ENCODE measurements around the gene OPN3.

The OPN3 gene

DNA sequence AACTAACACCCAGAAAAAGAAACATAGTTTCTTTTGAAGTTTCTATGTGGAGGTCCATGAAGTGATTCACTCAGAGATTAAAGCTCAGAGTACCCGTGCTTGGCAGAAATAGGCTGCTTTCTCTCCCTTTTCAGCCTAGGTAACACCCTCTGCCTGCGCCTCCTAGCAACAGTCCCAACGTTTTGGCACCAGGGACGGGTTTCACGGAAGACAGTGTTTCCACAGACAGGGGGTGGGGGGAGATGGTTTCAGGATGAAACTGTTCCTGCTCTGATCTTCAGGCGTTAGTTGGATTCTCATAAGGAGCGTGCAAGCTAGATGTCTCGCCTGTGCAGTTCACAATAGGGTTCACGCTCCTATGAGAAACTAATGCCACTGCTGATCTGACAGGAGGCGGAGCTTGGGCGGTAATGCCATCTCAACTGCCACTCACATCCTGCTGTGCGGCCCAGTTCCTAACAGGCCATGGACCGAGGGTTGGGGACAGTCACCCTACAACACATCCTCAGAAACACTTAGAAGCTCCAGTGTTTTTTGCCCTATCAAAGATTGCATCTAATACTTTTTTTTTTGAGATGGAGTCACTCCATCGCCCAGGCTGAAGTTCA is 53.2 kb downstream of the OPN3 start:
- DNase-seq: no peak

DNA sequence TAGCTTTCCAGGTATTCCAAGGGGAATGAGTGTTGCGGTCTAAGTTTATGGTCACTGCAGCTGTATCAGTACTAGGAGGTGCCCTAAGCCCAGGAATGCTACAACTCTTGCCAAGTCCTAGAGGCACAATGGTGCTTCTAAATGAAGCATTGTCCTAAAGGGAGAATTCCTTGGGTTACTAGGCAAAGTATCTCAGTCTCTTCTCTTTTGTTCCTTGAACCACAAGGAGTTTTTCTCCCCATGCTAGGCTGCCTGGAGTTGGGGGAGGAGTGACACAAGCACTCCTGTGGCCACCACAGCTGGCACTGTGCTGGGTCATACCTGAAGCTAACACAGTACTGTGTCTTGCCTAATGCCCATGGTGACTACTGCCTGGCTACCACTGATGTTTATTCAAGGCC is 57.2 kb downstream of the OPN3 start:
- no peak for DNase-seq

DNA sequence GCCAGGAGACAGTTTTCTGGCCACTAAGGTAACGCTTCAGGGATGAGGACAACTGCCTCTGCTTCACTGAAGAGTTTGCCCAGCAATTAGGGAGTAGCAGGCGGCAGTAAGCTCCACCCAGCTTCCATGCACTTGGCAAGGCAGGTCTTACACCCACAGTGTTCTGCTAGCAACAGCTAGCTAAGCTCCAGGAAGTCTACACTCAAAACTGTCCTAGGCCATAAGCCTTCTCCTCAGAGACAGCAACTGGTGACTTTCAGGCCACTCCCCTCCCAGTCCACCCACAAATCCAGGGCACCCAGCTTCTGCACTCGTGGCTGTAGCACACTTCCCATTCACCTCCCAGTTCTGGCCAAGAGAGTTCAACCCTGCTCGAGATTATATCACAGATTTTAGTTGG is 60.7 kb downstream of the OPN3 start:
- no peak for DNase-seq

DNA sequence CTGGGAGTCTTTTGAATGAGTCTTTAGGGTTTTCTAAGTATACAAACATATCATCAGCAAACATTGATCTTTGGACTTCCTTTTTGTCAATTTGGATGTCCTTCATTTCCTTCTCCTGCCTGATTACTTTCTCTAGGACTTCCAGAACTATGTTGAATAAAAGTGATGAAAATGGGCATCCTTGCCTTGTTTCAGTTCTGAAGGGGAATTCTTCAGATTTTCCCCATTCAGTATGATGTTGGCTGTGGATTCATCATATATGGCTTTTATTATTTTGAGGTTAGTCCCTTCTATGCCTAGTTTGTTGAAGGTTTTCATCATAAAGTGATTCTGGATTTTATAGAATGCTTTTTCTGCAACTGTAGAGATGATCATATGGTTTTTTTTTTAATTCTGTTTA is 66.0 kb downstream of the OPN3 start:
- no peak for DNase-seq

DNA sequence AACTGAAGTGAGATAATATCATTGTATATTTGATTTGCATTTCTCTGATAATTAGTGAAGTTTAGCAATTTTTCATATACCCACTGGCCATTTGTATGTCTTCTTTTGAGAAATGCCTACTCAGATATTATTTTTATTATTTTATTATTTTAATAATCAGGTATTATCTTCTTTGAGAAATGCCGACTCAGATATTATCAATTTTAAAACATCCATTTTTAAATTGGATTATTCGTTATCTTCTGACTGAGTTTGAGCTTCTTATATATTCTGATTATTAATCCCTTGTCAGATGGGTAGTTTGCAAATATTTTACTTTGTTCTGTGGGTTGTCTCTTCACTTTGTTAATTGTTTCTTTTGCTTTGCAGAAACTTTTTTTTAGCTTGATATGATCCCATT is 70.3 kb downstream of the OPN3 start:
- no peak for DNase-seq

DNA sequence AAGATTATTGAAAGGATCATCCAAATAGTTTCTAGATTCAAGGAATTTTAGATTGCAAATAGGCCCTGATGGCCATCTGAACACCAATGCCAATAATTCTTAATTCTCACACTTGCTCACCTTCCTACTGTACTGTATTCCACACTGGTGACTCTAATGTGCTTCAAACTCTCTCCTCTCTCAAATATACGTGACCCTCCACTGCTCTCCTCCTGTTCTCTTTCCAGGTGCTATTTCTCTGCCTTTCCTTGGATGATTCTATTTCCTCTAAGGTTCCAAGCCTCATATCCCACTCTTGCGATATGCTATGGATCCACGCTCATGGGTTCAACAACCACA is 79.4 kb downstream of the OPN3 start:
- no peak for DNase-seq

DNA sequence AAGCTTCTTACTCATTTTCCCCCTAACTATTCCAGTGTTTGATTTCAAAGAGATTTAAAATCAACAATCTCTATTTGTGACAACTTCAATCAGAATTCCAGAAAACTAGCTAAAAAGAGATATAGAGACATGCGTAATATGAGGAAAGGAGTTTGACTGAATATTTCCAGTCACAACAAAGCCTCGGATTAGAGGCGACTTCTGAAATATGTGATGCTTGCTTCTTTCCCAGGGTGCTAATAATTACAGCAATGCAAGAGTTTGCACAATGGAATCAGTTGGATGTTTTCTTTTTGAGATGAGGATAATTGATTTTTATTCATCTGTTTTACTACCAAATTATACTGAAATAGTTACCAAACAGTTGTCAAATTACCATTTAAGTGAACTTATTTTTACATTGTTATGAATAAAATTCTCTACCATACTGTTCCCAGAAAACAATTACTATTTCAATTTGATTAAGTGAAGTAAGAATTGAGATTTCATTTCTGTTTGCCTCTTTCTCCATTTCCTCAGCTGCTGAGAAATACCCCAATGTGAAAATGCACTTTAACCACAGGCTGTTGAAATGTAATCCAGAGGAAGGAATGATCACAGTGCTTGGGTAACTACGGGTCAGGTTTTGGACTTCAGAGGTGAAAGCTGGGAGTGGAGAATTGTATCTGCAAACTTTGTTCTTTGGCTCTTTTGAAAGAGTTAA is 79.9 kb downstream of the OPN3 start:
- no peak for DNase-seq

DNA sequence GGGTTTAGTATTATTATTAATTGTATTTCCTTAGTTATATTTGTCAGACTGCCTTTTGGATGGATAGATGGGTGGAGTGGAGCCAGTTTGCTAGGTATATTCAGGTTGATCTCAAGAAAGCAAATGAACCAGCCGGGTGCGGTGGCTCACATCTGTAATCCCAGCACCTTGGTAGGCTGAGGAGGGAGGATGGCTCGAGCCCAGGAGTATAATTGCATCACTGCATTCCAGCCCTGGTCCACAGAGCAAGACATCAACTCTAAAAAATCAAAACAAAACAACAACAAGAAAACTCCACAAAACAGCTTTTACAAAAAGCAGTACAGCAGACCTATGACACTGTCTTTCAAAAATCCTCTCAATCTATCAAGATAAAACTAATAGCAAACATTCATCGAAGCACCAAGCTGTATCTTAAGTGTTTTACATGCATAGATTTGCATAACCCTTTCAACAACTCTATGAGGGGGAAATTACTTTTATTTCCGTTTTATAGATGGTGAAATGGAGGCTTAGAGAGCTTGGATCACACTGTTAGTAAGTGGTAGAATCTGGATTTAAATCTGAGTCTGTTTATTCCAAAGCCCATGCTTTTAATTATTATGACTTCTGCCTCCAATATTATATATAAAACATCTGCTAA is 82.5 kb downstream of the OPN3 start:
- DNase-seq: no peak

DNA sequence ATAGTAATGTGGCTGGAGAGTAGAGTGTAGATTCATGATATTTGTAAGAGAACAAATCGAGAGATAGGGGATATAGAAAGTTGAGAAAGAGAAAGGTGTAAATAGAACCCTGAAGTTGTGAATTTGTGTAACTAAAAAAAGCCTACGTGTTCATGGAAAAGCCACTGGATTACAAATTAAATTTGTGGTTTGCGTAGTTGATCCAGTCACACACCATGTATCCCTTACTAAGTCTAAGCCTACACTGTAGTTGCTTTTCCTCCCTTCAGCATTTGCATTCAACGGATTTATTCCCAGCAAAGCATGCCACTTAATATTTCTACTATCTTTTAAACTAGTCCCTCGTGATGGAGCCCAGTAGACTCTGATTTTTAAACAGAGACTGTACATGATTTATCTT is 83.1 kb downstream of the OPN3 start:
- DNase-seq: no peak

DNA sequence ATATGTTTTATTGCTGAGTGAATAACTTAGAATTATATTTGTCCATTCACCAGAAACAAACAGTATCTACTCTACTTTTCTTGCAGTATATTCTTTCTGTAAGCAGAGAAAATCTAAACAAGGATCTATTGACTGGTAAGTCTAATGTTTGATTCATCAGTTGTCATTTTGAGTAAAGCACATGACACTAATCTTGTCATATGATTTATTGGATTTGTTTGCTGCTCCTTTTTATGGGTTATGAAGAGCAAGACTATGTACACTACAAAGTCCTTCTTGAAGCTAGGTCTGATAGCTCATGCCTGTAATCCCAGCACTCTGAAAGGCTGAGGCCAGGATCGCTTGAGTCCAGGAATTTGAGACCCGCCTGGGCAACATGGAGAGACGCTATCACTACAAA is 84.6 kb downstream of the OPN3 start:
- no peak for DNase-seq

DNA sequence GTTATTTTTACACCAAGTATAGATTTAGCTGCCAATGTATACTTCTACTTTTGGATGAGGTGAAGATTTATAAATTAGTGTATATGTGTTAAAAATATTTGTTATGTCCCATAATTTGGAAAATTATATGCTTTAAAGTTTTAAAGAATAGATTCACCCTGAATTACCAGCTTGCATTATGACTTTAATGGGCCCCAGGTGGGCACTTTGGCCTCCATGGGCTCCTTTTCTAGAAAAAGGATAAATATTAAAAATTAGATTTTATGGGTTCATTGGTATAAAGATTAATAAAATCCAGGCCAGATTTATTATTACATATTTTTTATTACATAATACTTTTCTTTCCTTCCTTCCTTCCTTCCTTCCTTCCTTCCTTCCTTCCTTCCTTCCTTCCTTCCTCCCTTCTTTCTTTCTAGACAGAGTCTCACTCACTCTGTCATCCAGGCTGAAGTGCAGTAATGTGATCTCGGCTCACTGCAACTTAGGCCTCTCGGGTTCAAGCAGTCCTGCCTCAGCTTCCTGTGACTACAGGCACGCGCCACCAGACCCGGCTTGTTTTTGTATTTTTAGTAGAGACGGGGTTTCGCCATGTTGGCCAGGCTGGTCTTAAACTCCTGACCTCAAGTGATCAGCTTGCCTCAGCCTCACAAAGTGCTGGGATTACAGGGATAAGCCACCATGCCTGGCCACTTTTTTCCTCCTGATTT is 86.1 kb downstream of the OPN3 start:
- no peak for DNase-seq

DNA sequence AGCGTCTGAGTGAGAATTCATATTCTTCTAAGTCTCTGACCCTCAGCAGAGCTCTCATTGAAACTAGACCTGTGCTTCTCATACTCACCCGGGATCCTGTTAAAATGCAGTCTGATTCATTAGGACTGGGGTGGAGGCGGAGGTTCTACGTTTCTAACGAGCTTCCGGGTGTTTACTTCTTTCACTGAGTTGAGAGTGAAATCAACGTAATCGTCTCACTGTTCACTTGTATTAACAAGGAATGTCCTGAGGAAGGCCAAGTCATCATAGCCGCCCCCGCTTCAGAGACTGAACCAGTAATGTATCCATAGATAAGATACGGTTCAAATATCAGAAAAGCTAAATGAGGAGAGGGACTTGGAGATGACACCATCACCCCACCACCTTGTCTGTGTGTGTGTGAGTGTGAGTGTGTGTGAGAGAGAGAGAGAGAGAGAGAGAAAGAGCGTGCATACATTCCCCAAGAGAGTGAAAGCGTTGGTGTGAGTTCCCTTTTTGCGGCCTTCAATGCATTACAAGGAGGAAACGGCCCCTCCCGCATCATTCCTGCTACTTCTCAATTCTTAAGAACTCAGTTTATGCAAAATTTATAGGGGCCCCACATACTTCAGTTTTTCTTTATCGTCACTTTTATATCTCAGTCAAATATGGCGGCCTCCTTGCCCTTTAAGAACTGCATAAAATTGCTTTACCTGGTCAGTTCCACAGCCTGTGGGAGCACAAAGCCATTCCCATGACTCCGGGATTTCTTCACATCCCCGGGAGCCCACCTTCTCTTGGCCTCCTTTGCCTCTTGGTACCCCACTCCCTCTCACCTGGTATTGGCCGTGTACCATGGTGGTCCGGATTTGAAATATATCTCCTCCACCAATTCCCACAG is 88.2 kb downstream of the OPN3 start:
- DNase-seq: no peak

DNA sequence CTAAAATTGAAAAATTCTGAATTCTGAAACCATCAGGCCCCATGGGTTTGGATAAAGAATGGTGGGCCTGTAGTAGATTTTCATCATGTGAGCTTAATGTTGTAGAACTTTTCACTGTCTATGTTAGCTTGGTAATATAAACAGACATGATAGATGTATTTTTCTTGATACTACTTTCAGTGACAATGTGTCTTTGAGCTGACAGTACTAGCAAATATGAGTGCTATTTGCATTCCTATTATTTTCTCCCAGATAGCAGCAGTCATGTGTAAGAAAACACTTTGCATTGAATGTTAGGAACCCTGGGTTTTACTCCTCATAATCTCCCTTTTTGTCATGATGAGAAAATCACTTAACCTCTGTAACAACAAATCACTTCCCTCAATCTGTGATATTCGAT is 89.9 kb downstream of the OPN3 start:
- DNase-seq: no peak

DNA sequence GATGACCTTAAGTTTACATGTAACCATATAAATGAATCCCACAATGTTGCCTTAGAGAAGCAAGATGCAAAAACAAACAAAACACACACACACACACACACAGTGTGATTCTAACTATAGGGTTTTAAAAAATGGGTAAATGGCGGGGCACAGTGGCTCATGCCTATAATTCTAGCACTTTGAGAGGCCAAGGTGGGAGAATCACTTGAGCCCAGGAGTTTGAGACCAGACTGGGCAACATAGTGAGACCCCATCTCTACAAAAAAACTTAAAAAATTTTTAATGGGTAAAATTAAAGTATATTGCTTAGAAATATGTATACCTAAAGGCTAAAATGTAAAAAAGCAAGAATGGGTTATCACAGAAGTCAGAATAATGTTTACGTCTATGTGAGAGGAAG is 92.2 kb downstream of the OPN3 start:
- DNase-seq: no peak
